Uterus (tissue), 2 donors: ENCODE measurements around the gene PTPRD.

Experiments
- CTCF ChIP-seq, 4 experiments: fragments of 200-600 bp in 2 of 4; fragments of 450-650 bp in 2 of 4; sonication (generic) in 2 of 4; IDR thresholded peaks; one replicate each; pipeline ENCODE4 v1.5.1; 2016 to 2019; ENCODE audit warnings: antibody characterized with exemption in 4 of 4, mild to moderate bottlenecking in 2 of 4, moderate library complexity in 1 of 4
- POLR2A ChIP-seq, 2 donors: fragments of 450-650 bp; IDR thresholded peaks; one replicate each; pipeline ENCODE4 v1.6.1; 2016; ENCODE audit warnings: antibody characterized with exemption in 2 of 2, mild to moderate bottlenecking in 1 of 2, moderate library complexity in 1 of 2

GRCh38 chr9:8514760-8515159 lies 2098.0 kb downstream of the PTPRD start:
- no peak for TF ChIP-seq POLR2A (IDR thresholded peaks at IDR 0.05)
- TF ChIP-seq CTCF (IDR thresholded peaks at IDR 0.05), result no peak
